GM18870 (cell line): ENCODE measurements around the gene PPIP5K2.
A peak's percentile ranks its signal among the peaks of the same experiment; 100 is the strongest.
"Not testable (repeated sequence)": the region's sequence is repeated elsewhere in the genome, so short reads cannot be mapped to it uniquely, and the experiment has no call there.

Experiments
- ATAC-seq: cut with Tn5 transposase; IDR thresholded peaks from one replicate; pipeline ENCODE4 v1.9.1; 2021; ENCODE audit warnings: moderate library complexity; ENCODE audit not compliant: unreplicated experiment

Gene PPIP5K2

GRCh38 chr5:103120607-103121200 lies 603 bp downstream of the PPIP5K2 start:
- no peak for ATAC-seq

- no peak for ATAC-seq
Measured at GRCh38 chr5:103122242-103122641, 2.1 kb downstream of the PPIP5K2 start.

GRCh38 chr5:103126557-103126956 lies 6.5 kb downstream of the PPIP5K2 start:
- ATAC-seq: no peak

- ATAC-seq: no peak
Measured at GRCh38 chr5:103127292-103127817, 7.3 kb downstream of the PPIP5K2 start.

- no peak for ATAC-seq
Measured at GRCh38 chr5:103128202-103128601, 8.1 kb downstream of the PPIP5K2 start.

GRCh38 chr5:103132684-103133083 lies 12.6 kb downstream of the PPIP5K2 start:
- ATAC-seq: no peak

- no peak for ATAC-seq
Measured at GRCh38 chr5:103133231-103133630, 13.1 kb downstream of the PPIP5K2 start.

- ATAC-seq: no peak
Measured at GRCh38 chr5:103135461-103135860, 15.4 kb downstream of the PPIP5K2 start.

GRCh38 chr5:103138202-103138690 lies 18.1 kb downstream of the PPIP5K2 start:
- ATAC-seq: no peak

GRCh38 chr5:103139264-103139865 lies 19.3 kb downstream of the PPIP5K2 start:
- peak; percentile 99 for ATAC-seq

GRCh38 chr5:103142132-103142531 lies 22.0 kb downstream of the PPIP5K2 start:
- ATAC-seq: not testable (repeated sequence)

- no peak for ATAC-seq
Measured at GRCh38 chr5:103145196-103145595, 25.1 kb downstream of the PPIP5K2 start.

GRCh38 chr5:103148213-103148612 lies 28.1 kb downstream of the PPIP5K2 start:
- no peak for ATAC-seq

GRCh38 chr5:103151156-103151555 lies 31.1 kb downstream of the PPIP5K2 start:
- ATAC-seq: no peak

- no peak for ATAC-seq
Measured at GRCh38 chr5:103166706-103167105, 46.6 kb downstream of the PPIP5K2 start.

- ATAC-seq: no peak
Measured at GRCh38 chr5:103174147-103174546, 54.0 kb downstream of the PPIP5K2 start.

- ATAC-seq: no peak
Measured at GRCh38 chr5:103177543-103177942, 57.4 kb downstream of the PPIP5K2 start.

- no peak for ATAC-seq
Measured at GRCh38 chr5:103178167-103178566, 58.1 kb downstream of the PPIP5K2 start.

- ATAC-seq: no peak
Measured at GRCh38 chr5:103186152-103186551, 66.1 kb downstream of the PPIP5K2 start.

- no peak for ATAC-seq
Measured at GRCh38 chr5:103188436-103188835, 68.3 kb downstream of the PPIP5K2 start.

- ATAC-seq: no peak
Measured at GRCh38 chr5:103203226-103203625, 83.1 kb downstream of the PPIP5K2 start.

GRCh38 chr5:103204990-103205389 lies 84.9 kb downstream of the PPIP5K2 start:
- not testable (repeated sequence) for ATAC-seq
